ENCODE measurements around the gene TGFB2. TPM values are rescaled to one million over a fixed set of nuclear protein-coding genes. Genes with fewer than 3 reads are reported as not detected.
A peak's percentile ranks its signal among the peaks of the same experiment; 100 is the strongest.

The TGFB2 gene
- total RNA-seq, 1 experiment from 2014 or later, result 37.6 TPM

DNA sequence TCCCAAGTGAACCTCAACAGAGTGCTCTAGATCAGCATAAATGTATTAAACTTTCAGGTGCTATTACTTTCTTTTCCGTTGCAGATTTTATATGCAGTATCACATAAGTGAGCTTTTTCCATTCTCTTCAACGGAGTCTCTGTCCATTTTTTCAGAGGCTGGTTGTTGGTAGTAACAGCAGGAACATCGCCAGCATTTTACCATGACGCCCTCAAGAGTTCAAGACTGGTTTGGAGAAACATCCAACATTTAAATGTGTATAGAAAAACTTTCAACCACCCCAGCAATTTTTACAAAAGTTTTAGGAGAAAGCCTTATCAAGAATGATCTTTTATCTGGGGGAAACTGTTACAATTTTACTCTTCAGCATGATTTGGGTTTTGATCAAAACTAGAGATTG is 117.0 kb downstream of the TGFB2 start:
- no peak for DNase-seq
- peaks cover 6% of the 10 kb centered on the region for H3K9me3 Mint-ChIP-seq (ENCODE audit: low read depth, unreplicated experiment)
- H3K36me3 Mint-ChIP-seq (ENCODE audit: insufficient read depth, unreplicated experiment), result peaks cover 10% of the 10 kb centered on the region
- CTCF ChIA-PET, result no interaction called here
- no peak overlapping the region for H3K4me3 Mint-ChIP-seq (ENCODE audit: low read depth, unreplicated experiment)
- no peak overlapping the region for H3K27ac Mint-ChIP-seq (ENCODE audit: unreplicated experiment)
- peaks cover 44% of the 10 kb centered on the region for H3K4me1 Mint-ChIP-seq (ENCODE audit: low read depth, unreplicated experiment)
- intact Hi-C loops (cut with micrococcal nuclease; ENCODE audit: unreplicated experiment), result no loop called here
- no TSS peak for BruUV-seq (replicated peaks)
- TF ChIP-seq, protein P1, sequence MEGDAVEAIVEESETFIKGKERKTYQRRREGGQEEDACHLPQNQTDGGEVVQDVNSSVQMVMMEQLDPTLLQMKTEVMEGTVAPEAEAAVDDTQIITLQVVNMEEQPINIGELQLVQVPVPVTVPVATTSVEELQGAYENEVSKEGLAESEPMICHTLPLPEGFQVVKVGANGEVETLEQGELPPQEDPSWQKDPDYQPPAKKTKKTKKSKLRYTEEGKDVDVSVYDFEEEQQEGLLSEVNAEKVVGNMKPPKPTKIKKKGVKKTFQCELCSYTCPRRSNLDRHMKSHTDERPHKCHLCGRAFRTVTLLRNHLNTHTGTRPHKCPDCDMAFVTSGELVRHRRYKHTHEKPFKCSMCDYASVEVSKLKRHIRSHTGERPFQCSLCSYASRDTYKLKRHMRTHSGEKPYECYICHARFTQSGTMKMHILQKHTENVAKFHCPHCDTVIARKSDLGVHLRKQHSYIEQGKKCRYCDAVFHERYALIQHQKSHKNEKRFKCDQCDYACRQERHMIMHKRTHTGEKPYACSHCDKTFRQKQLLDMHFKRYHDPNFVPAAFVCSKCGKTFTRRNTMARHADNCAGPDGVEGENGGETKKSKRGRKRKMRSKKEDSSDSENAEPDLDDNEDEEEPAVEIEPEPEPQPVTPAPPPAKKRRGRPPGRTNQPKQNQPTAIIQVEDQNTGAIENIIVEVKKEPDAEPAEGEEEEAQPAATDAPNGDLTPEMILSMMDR (IDR thresholded peaks at IDR 0.05; ENCODE audit: unreplicated experiment), result no peak
- H3K27me3 Mint-ChIP-seq (ENCODE audit: unreplicated experiment), result no peaks in the 10 kb centered on the region

DNA sequence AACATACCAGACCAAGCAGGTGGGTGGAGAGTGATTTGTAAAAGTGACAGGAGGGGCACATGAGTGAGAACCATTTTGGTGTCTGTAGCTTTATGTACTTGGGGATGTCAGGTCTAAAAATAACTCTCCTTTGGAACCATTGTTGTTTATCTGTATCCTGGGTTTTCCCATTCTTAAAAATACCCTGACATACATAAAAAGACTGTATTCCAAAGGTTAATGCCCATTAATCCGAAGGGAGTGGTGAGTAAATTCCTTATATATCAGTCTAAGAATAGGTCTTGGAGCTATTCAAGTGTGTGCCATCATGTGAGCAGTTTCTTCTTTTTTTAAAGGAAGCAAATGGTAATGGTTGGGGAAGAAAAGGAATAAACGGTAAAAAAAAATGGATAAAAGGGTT is 117.5 kb downstream of the TGFB2 start:
- no peak for DNase-seq
- no peaks in the 10 kb centered on the region for H3K27me3 Mint-ChIP-seq (ENCODE audit: unreplicated experiment)
- TF ChIP-seq, protein P1 (IDR thresholded peaks at IDR 0.05; ENCODE audit: unreplicated experiment), result no peak
- H3K4me1 Mint-ChIP-seq (ENCODE audit: low read depth, unreplicated experiment), result peaks cover 44% of the 10 kb centered on the region
- intact Hi-C loops (cut with micrococcal nuclease; ENCODE audit: unreplicated experiment), result no loop called here
- H3K36me3 Mint-ChIP-seq (ENCODE audit: insufficient read depth, unreplicated experiment), result peaks cover 10% of the 10 kb centered on the region
- no peak overlapping the region for H3K4me3 Mint-ChIP-seq (ENCODE audit: low read depth, unreplicated experiment)
- CTCF ChIA-PET, result no interaction called here
- H3K9me3 Mint-ChIP-seq (ENCODE audit: low read depth, unreplicated experiment), result peaks cover 2% of the 10 kb centered on the region
- BruUV-seq (replicated peaks), result no TSS peak
- H3K27ac Mint-ChIP-seq (ENCODE audit: unreplicated experiment), result no peak overlapping the region

DNA sequence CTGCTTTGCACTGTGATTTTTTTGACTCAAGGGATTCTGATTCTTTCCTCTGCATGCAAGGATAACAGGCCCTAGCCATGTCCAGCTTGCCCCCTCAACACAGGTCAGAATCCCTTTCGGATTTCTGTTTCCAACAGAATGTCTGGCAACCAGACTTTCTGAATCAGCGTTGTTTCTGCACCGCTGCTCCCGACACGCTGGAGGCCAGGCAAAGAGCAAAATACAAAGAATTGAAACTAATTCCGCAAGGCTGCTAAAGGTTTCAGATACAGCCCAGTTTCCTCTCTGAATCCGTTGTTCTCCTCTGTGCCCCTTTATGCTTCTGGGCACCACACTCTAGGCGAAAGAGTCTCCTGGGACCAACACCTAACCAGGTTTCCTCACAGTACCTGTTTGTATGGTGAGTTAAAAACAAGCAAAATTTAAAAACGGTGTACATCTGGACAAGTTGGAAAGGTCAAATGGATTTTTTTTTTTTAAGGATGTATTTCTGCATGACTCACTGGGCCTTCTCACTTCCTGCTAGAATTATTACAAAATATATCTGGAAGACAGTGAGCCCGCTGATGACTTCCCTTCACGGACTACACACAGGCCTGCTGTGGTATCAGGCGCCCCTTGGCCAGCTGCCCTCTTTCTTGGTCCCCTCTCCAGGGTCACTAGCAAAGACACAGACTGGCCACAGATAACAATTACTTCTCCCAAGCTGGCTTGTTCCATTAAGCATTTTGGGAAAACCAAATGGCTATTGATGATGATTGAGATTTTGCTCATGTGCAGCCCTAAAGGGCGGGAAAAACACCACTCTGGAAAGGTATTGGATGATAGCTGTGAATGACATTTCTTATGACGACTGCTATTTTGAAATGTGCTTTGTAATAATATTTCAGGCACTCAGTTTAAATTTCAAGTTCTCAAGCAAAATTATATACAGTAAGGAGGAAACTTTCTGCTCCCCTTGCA is 118.3 kb downstream of the TGFB2 start:
- Mint-ChIP-seq H3K4me1 (ENCODE audit: low read depth, unreplicated experiment) (peaks cover 44% of the 10 kb centered on the region), H3K27me3 (ENCODE audit: unreplicated experiment) (no peaks in the 10 kb centered on the region), H3K9me3 (ENCODE audit: low read depth, unreplicated experiment) (no peaks in the 10 kb centered on the region), H3K27ac (ENCODE audit: unreplicated experiment) (no peak overlapping the region), H3K36me3 (ENCODE audit: insufficient read depth, unreplicated experiment) (peaks cover 10% of the 10 kb centered on the region), H3K4me3 (ENCODE audit: low read depth, unreplicated experiment) (no peak overlapping the region)
- no TSS peak for BruUV-seq (replicated peaks)
- TF ChIP-seq, protein P1 (IDR thresholded peaks at IDR 0.05; ENCODE audit: unreplicated experiment), result no peak
- CTCF ChIA-PET, result no interaction called here
- intact Hi-C loops (cut with micrococcal nuclease; ENCODE audit: unreplicated experiment), result no loop called here
- DNase-seq, result no peak

DNA sequence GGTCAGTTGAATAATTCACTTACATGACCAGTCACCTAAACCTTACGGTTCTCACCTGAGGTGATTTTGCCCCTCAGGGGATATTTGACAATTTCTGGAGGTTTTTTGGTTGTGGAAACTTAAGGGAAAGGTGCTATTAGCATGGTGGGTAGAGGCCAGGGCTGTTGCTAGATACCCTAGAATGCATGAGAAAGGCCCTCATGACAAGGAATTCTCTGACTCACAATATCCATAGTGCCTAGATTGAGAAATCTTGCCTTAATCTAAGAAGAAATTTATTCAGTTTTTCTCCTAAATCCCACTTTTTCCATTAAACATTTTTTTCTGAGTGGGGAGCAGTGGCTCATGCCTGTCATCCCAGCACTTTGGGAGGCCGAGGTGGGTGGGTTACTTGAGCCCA is 119.7 kb downstream of the TGFB2 start:
- peaks cover 6% of the 10 kb centered on the region for H3K36me3 Mint-ChIP-seq (ENCODE audit: insufficient read depth, unreplicated experiment)
- TF ChIP-seq, protein P1 (IDR thresholded peaks at IDR 0.05; ENCODE audit: unreplicated experiment), result no peak
- no peak for DNase-seq
- no peak overlapping the region for H3K4me3 Mint-ChIP-seq (ENCODE audit: low read depth, unreplicated experiment)
- H3K27ac Mint-ChIP-seq (ENCODE audit: unreplicated experiment), result peak overlapping the region; percentile 8
- intact Hi-C loops (cut with micrococcal nuclease; ENCODE audit: unreplicated experiment), result no loop called here
- no TSS peak for BruUV-seq (replicated peaks)
- CTCF ChIA-PET, result no interaction called here
- H3K27me3 Mint-ChIP-seq (ENCODE audit: unreplicated experiment), result no peaks in the 10 kb centered on the region
- peaks cover 31% of the 10 kb centered on the region for H3K4me1 Mint-ChIP-seq (ENCODE audit: low read depth, unreplicated experiment)
- H3K9me3 Mint-ChIP-seq (ENCODE audit: low read depth, unreplicated experiment), result no peaks in the 10 kb centered on the region
